HUES64 (cell line): ENCODE measurements around the gene SLIT1.

ENCODE experiments used
- H3K27ac ChIP-seq: 2 replicates; pipeline ENCODE4 v1.7.0; 2013; ENCODE audit warnings: low read depth, low read length, inconsistent platforms
- H3K27me3 ChIP-seq: 2 replicates; pipeline ENCODE4 v1.6.1; 2013; ENCODE audit warnings: mild to moderate bottlenecking, low read length; ENCODE audit not compliant: insufficient read depth
- H3K36me3 ChIP-seq: 2 replicates; pipeline ENCODE4 v1.6.1; 2013; ENCODE audit warnings: mild to moderate bottlenecking, low read length; ENCODE audit not compliant: insufficient read depth
- H3K4me1 ChIP-seq: 2 replicates; pipeline ENCODE4 v1.6.1; 2013; ENCODE audit warnings: mild to moderate bottlenecking, low read length, moderate library complexity; ENCODE audit not compliant: insufficient read depth
- H3K4me3 ChIP-seq: 2 replicates; pipeline ENCODE4 v1.5.1; 2013; ENCODE audit warnings: mild to moderate bottlenecking, low read length, moderate library complexity
- H3K9ac ChIP-seq: 2 replicates; pipeline ENCODE4 v1.6.1; 2013; ENCODE audit warnings: mild to moderate bottlenecking, low read depth, low read length
- H3K9me3 ChIP-seq: 2 replicates; pipeline ENCODE4 v1.6.1; 2013; ENCODE audit warnings: low read depth, low read length; ENCODE audit not compliant: insufficient read depth
- WGBS: fragments of 150-250, 120-280 bp; methylation state at CpG from one replicate; pipeline ENCODE4 v1.1.7; 2013; ENCODE audit warnings: missing lambda C conversion rate; 5-methylcytosine and 5-hydroxymethylcytosine counted together

SLIT1 gene

DNA sequence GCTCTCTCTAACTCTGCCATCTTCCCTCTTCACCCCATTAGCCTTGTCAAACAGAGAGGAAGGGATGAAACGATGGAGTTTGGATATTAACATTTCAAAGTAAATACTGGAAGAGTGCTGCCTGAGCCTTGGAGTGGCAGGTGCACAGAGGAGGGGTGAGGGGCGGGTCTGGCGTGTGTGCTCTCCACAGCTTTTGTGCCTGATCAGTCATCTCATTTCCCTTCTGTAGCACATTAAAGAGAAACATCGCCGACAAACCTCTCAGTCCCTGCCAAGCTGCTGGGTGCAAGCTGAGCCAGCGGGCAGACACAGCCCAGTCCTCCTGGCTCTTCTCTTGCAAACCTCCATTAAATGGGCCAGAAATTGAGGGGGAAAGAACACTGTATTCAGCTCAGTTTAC, 76.2 kb downstream of the SLIT1 start:
- H3K9me3 ChIP-seq, result no peaks in the 10 kb centered on the region
- no peak overlapping the region for H3K27ac ChIP-seq
- H3K9ac ChIP-seq, result no peak overlapping the region
- 47% methylated on average over 6 of the region's 6 CpGs for WGBS
- no peaks in the 10 kb centered on the region for H3K27me3 ChIP-seq
- H3K36me3 ChIP-seq, result no peaks in the 10 kb centered on the region
- no peak overlapping the region for H3K4me3 ChIP-seq
- peaks cover 7% of the 10 kb centered on the region for H3K4me1 ChIP-seq

DNA sequence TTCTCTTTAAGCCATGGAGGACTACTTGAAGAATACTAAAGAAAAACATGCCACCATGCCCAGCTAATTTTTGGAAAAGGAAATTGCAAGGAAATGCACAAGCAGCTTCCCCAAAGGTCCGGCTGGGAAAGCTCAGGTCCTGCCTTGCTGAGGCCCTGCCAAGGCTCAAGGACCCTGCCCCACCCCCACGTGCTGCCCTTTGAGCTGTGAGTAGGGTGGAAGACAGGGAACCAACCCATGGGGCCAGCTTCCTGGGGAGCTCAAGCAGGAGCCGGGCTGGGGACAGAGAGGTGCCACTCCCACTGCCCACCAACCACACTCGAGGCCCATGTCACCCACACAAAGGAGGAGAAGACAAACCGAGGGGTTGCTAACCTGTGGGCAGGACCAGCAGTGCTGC, 78.2 kb downstream of the SLIT1 start:
- H3K27ac ChIP-seq, result no peak overlapping the region
- no peaks in the 10 kb centered on the region for H3K27me3 ChIP-seq

DNA sequence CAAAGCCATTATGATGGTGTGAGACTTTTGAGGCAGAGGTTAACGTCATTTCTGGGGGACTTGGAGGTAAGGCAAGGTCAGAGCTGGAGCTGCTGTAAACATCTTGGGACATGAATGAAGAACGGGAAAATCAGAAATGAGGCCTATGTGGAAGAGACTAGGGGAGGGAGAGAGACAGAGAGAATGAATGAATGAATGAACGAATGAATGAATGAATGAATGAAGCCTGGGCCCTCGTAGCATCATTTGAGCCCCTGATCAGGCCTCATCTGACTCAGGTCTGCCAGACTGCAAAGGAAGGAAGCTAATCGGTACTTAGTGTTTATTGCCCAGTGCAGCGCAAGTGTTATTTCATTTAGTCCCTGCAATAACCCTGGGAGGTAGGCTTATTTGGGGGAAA, 79.6 kb downstream of the SLIT1 start:
- Histone ChIP-seq H3K4me1 (peaks cover 18% of the 10 kb centered on the region), H3K4me3 (no peak overlapping the region), H3K36me3 (no peaks in the 10 kb centered on the region), H3K9ac (no peak overlapping the region), H3K27me3 (no peaks in the 10 kb centered on the region), H3K27ac (no peak overlapping the region), H3K9me3 (no peaks in the 10 kb centered on the region)
- WGBS, result 83% methylated on average over 6 of the region's 6 CpGs

More for the DNA sequence above, 78.2 kb downstream of the SLIT1 start:
- Histone ChIP-seq H3K9ac (no peak overlapping the region), H3K4me3 (no peak overlapping the region), H3K36me3 (no peaks in the 10 kb centered on the region), H3K4me1 (peaks cover 13% of the 10 kb centered on the region), H3K9me3 (no peaks in the 10 kb centered on the region)
- WGBS, result 82% methylated on average over 5 of the region's 5 CpGs

DNA sequence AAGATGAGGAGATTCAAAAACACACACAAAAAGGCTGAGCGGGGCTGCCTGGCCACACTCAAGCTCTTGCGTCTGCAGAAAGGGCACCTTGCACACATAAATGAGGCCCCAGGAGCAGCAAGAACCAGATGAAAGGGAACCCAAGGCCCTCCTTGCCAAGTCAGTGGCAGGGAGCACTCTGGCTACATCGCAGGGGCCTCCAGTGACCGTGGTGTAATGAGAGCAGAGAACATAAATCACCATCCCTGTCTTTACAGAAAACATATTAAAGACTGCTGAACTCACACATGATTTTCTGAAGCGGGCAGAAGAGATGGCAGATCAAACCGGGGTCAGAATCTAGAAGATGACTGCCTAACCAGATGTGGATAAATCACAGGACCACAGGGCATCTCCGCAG, 80.5 kb downstream of the SLIT1 start:
- no peaks in the 10 kb centered on the region for H3K27me3 ChIP-seq
- no peak overlapping the region for H3K9ac ChIP-seq
- H3K27ac ChIP-seq, result no peak overlapping the region
- peaks cover 24% of the 10 kb centered on the region for H3K4me1 ChIP-seq
- no peaks in the 10 kb centered on the region for H3K9me3 ChIP-seq
- H3K4me3 ChIP-seq, result no peak overlapping the region
- no peaks in the 10 kb centered on the region for H3K36me3 ChIP-seq
- WGBS, result 94% methylated on average over 7 of the region's 7 CpGs

DNA sequence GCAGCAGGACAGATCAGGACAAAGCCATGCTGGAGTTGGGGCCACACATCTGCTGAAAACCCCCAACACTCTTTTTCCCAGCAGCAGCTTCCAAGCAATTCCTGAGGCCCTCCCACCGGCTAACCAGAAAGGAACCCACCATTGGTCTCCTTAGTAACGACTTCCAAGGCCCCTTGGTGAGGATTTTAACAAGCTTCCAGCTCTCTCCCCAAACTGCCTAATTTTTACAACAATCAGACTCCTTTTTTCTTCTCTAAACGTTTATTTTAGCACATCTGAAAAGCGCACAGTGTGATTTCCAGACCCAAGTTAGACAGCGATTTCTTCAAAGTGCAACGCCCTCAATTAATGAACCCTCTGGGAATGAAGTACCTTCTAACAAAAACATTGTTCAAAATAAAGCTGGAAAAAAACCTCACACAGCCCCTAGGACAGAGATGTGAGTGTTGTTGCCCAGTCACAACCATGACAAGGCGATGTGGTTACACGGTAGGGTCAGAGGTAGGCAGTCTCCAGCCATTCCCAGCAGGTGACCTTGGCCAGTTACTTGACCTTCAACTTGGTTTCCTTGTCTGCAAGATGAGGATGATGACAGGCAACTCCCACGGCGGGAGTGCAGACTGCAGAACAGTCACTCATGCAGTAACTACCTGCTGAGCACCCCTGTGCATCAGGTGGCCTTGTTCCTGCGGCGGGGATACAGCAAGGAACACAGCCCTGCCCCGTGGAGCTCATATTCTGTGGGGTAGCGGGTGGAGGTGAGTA, 82.3 kb downstream of the SLIT1 start:
- H3K9me3 ChIP-seq, result no peaks in the 10 kb centered on the region
- H3K27ac ChIP-seq, result no peak overlapping the region
- H3K36me3 ChIP-seq, result no peaks in the 10 kb centered on the region
- 83% methylated on average over 14 of the region's 14 CpGs for WGBS
- peaks cover 17% of the 10 kb centered on the region for H3K4me1 ChIP-seq
- H3K27me3 ChIP-seq, result no peaks in the 10 kb centered on the region
- H3K4me3 ChIP-seq, result no peak overlapping the region
- no peak overlapping the region for H3K9ac ChIP-seq

DNA sequence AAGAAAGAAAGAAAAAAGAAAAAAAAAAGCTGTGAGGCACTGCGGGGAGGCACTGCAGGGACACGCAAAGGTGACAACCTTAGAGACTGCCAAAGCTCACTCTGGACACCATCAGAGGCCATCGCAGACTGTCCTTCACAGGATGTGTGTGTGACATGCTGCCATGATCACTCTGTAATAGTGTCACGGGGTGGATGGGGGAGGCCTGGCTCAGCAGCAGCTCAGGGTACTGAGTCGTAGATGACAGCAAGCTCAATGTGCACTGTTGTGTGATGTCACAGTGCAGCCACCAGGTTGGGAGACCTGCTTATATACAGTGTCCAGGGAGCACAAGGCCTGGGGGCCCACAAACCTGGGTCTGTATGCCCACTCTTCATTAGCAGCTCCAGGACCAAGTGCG, 83.3 kb downstream of the SLIT1 start:
- Histone ChIP-seq H3K9ac (no peak overlapping the region), H3K9me3 (no peaks in the 10 kb centered on the region), H3K27me3 (no peaks in the 10 kb centered on the region), H3K4me3 (no peak overlapping the region), H3K27ac (no peak overlapping the region), H3K4me1 (peaks cover 17% of the 10 kb centered on the region), H3K36me3 (no peaks in the 10 kb centered on the region)
- 93% methylated on average over 6 of the region's 6 CpGs for WGBS

DNA sequence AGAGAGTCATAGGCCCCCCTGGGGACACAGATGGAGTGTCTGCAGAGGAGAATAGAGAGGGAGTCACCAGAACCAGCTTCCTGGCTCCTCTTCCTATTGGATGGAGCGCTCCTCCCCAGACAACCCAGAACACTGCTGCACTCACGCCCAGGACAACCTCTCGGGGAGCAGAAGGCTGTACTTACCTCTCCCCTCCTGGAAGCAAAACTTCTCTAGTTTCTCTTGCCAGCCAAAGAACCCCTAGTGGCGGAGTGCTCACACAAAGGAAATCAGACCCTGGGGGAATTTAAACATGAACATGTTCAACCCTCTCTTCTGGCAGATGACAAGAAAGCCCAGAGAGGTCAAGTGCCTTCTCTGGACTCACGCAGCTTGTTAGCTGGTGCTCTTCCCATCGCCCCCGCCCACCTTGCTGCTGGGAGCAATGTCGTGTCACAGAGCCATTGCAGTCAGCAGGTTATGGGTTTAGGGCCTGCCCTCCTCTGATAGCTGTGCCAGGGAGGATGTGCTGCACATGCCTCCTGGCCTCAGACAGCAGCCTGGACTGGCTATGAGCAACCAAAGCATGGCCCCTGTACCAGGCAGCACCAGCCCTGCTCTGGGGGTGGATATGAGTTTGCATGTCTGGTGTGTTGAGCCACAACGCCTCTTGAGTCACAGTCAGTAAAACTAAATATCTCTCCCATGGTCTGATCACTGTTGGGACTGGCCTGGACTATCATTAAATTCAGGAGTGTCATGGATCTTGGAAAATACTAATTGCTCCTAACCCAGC, 84.4 kb downstream of the SLIT1 start:
- Histone ChIP-seq H3K9ac (no peak overlapping the region), H3K4me3 (no peak overlapping the region), H3K36me3 (no peaks in the 10 kb centered on the region), H3K9me3 (no peaks in the 10 kb centered on the region), H3K4me1 (peaks cover 19% of the 10 kb centered on the region), H3K27me3 (no peaks in the 10 kb centered on the region), H3K27ac (no peak overlapping the region)
- 82% methylated on average over 9 of the region's 9 CpGs for WGBS

DNA sequence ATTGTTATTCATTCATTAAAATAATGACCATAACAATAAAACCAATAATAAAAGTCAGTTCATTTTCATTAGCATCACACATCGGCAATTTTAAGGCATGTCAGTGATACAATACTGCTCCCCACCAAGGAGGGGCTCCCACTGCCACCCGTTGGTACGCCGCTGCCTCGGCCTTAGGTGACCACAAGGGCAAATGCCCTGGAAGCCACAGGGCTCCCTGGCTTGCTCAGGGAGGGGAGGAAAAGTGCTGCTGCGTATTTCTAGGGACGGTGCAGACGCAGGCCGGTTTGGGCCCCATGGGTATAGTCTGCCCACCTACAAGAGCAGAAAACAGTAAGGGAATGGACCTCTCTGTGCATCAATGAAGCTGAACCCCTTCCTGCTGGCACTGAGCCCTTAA, 85.1 kb downstream of the SLIT1 start:
- Histone ChIP-seq H3K27ac (no peak overlapping the region), H3K9ac (no peak overlapping the region), H3K4me3 (no peak overlapping the region), H3K27me3 (no peaks in the 10 kb centered on the region), H3K9me3 (no peaks in the 10 kb centered on the region), H3K4me1 (peaks cover 22% of the 10 kb centered on the region), H3K36me3 (no peaks in the 10 kb centered on the region)
- 84% methylated on average over 9 of the region's 9 CpGs for WGBS

DNA sequence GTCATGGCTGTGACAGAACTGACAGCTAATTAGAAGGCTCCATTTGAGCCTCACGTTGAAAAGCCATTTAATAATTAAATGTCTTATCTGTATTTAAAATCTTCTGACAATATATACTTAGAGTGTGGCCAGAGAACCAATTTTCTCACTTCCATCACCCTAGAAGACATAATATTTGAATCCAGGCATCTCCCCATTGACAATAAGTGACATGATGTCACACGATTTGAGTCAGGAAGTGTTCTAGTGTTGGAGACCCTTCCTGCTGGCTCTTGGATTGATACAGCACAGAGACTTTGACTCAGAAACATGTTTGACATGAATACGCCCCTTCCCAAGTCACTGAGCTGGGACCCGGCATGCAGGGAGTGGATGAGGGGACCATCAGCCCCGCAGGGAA, 85.9 kb downstream of the SLIT1 start:
- no peaks in the 10 kb centered on the region for H3K9me3 ChIP-seq
- no peaks in the 10 kb centered on the region for H3K36me3 ChIP-seq
- H3K4me1 ChIP-seq, result peaks cover 22% of the 10 kb centered on the region
- no peak overlapping the region for H3K9ac ChIP-seq
- WGBS, result 94% methylated on average over 4 of the region's 5 CpGs
- no peaks in the 10 kb centered on the region for H3K27me3 ChIP-seq
- H3K4me3 ChIP-seq, result no peak overlapping the region
- no peak overlapping the region for H3K27ac ChIP-seq

DNA sequence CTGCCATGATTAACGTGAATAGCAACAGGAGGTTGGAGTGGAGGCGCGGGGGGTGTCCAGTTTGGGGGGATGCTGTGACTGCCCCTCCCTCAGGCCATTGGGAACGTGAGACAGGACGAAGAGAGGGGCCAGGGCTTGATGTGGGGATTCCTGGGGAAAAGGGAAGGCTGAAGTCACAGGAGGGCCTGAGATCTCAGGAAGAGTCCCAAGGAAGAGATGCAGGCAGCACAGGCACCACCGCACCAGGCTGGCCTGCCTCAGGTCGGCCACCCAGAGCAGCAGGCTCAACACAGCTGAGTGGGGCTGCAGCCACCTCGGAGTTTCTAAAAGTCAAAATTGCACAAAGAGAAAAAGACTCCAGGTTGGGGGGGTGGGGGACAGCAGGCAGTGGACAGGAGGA, 86.7 kb downstream of the SLIT1 start:
- H3K4me3 ChIP-seq, result no peak overlapping the region
- H3K9me3 ChIP-seq, result no peaks in the 10 kb centered on the region
- no peak overlapping the region for H3K9ac ChIP-seq
- WGBS, result 85% methylated on average over 8 of the region's 8 CpGs
- H3K27ac ChIP-seq, result no peak overlapping the region
- peaks cover 22% of the 10 kb centered on the region for H3K4me1 ChIP-seq
- H3K27me3 ChIP-seq, result no peaks in the 10 kb centered on the region
- no peaks in the 10 kb centered on the region for H3K36me3 ChIP-seq

DNA sequence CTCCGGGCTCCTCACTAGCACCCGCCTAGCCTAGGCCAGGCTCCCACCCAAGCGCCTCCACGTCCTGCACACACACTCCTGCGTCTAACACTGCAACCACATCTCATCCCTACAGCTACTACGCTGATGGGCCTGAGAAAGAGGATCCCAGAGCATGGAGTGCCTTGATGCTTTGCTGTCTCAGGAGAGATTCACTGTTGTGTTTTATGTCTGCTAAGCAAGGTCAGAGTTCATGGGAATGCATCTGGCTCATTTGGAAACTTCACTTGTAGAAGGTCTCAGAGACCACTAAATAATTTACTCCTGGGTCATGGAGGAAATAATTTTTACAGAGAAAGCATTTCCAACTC, 88.7 kb downstream of the SLIT1 start:
- H3K4me3 ChIP-seq, result no peak overlapping the region
- no peaks in the 10 kb centered on the region for H3K9me3 ChIP-seq
- H3K36me3 ChIP-seq, result no peaks in the 10 kb centered on the region
- peaks cover 15% of the 10 kb centered on the region for H3K4me1 ChIP-seq
- no peak overlapping the region for H3K9ac ChIP-seq
- H3K27me3 ChIP-seq, result no peaks in the 10 kb centered on the region
- H3K27ac ChIP-seq, result no peak overlapping the region
- WGBS, result 89% methylated on average over 6 of the region's 6 CpGs
